ENCODE data around the gene RNF182. TPM values are rescaled to one million over a fixed set of nuclear protein-coding genes. Genes with fewer than 3 reads are reported as not detected.
"Not testable (repeated sequence)": the region's sequence is repeated elsewhere in the genome, so short reads cannot be mapped to it uniquely, and the experiment has no call there.

Gene RNF182
- polyA plus RNA-seq, 1 donor: 2.8 TPM

DNA sequence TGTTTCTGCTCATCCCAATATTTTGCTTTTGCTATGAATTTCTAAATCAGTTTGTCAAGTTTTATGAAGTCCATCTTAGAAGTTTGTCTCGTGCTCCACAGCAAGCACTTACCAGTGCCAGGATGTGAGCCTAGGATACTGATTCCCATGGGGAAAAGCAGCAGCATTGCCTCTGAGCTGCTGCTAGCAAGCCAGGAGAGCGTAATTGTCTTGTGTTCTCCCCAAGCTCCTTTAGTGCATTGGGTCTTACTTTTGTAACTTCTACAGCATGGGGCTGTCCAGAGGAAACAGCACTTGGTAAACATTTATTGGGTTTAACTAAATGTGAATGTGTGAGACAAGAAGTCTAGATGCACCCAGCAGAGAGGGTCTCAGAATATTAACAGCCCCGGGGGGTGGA, 76.1 kb downstream of the RNF182 start:
- no peak for DNase-seq

DNA sequence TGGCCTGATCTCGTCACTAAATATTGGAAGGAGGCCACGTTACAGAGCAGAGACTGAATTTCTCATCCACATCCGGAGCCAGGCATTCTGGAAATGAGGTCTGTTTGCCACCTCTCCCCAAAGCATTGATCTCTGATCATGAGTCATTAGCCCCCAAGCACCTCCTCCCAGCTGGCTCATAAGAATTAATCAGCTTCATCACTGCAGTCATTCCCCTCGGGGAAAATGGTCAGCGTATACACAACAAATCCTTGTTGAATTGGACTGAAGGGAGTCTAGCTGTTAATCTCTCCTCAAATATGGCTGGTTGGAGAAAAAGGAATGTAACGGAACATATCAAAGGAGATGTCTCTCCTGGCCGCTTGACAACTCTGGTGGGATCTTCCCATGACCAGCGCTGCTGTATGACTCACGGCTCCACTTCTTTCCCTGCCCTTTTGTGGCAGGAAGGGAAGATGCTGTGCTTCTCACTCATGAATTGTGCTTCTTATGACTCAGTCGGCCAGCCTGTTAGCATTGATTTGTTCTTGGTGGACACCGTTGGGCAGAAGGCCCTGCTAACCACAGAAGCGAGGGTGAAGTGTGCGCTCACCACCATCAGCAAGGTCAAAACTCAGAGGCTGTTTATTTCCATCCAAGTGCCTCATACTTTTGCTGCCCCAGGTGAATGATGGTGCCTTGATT, 76.7 kb downstream of the RNF182 start:
- DNase-seq: no peak

DNA sequence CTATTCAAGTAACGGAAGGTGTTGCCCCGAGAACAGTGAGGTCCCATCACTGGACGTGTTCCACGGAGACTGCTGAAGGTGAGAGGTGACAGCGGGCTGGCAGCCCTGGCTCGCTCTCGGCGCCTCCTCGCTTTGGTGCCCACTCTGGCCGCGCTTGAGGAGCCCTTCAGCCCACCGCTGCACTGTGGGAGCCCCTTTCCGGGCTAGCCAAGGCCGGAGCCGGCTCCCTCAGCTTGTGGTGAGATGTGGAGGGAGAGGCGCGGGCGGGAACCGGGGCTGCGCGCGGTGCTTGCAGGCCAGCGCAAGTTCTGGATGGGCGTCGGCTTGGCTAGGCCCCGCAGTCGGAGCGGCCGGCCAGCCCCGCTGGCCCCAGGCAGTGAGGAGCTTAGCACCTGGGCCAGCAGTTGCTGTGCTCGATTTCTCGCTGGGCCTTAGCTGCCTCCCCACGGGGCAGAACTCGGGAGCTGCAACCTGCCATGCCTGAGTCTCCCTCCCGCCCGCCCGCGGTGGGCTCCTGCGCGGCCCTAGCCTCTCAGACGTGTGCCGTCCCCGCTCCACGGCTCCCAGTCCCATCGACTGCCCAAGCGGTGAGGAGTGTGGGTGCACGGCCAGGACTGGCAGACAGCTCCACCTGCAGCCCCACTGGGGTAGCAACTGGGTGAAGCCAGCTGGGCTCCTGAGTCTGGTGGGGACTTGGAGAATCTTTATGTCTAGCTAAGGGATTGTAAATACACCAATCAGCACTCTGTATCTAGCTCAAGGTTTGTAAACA, 77.6 kb downstream of the RNF182 start:
- DNase-seq: no peak

DNA sequence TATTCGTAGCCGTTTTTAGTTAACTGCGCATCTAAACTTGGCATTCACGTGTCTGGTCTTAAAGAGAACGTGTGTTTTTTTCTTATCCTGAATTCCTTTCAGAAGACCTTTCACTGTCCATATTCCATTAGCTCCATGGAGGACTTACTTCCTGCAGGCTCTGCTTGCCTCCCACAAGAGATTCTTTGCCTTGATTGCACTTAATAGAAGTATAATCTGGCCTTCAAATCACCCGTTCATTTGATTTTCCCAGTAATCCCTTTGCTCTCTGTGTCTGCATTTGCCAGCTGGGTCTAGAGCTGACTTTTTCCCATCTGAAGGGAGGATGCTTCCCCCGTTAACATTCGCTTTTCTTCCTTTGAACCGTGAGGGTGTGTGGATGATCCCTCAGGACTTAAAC, 79.5 kb downstream of the RNF182 start:
- DNase-seq: no peak

DNA sequence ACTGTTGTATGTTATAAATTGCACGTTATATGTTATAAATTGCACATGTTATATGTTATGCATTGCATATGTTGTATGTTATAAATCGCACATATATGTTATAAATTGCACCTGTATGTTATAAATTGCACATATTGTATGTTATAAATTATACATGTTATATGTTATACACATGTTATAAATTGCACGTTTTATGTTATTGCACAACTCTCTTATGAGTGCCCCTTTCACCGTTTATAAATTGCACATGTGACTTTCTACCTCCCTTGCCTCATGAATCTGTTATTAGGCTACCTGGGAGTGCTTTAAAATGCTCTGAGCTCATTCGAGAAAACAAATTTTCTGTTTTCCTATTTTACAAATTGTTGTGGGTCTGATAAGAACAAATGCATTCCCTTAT, 84.1 kb downstream of the RNF182 start:
- no peak for DNase-seq

DNA sequence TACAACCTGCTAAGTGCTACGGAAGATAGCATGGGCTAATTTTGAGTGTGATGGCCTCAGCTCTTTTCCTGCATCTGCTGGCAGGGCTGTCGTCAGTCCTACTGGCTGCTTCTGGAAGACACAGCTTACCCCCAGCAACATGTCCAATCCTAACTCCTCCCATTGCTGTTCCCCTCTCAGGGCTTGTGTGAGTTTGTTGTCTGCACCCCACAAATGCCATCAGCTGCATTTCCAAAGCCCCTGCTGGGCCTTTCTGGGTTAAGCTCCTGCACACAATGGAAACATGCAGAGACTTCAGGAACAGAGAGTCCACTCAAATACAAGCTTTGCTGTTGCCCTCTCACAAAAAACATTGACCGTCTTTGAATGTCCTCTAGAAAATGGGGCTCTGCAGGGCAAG, 84.7 kb downstream of the RNF182 start:
- DNase-seq: no peak

DNA sequence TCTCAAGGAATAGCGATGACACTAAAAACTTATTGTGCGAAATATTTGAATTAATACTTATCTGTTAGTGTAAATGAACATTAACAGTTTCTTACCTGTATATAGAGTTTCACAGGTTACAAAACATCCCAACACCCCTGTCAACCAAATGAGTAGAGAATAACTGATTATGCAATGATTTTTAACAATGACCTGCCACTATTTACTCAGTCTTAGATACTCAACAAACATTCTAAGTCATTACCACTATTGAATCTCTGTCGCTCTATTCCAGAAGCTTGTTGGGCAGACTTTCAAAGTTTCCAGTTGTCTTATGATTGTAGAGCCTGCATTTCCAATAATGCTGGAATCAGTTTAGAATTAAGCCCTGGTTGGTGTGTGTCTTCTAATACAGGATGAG, 85.5 kb downstream of the RNF182 start:
- no peak for DNase-seq

DNA sequence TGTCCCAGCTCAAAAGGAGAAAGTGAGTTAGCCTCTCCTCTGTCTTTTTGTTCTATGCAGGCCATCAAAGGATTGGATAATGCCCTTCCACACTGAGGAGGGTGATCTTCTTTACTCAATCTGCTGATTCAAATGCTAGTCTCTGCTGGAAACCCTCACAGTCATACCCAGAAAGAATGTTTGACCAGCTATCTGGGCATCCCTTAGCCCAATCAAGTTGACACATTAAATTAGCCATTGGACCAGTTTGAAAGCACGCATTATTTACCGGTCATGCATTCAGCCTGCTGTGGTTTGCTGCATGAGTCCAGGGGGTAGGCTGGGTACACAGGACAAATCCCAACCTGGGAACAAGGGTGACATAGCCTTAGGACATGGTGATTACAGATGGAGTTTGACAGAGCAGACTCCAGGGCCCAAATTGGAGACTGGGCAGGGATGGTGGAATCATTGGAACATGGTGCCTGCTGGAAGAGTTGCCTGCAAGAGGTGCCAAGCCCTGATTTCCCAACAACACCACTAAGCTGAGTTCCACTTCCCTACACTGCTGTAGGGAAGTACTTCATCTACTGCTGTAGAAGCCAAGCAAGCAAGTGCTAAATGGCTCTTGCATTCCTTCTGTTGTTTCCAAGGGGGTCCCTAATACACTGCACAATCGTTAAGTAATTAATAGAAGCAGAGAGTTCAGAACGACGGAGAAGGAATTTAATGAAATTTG, 87.7 kb downstream of the RNF182 start:
- DNase-seq: no peak

DNA sequence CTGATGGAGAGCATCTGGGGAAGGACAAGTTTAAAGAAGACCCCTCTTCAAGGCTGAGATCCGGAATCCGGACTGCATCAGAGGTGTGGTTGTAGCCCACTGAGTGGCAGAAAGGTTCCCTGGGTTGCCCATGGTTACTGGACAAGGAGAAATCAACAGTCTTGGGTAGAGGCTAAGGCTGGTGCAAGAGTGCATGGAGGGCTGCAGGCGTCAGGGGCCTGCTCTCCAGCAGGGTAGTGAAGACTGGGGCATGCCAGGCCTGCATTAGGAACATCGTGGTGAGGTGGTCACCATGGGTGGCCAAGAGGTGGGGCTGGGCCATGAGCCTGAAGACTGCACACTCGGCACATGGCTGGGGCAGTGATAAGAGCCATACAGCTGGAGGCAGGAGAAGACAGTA, 91.2 kb downstream of the RNF182 start:
- DNase-seq: no peak

DNA sequence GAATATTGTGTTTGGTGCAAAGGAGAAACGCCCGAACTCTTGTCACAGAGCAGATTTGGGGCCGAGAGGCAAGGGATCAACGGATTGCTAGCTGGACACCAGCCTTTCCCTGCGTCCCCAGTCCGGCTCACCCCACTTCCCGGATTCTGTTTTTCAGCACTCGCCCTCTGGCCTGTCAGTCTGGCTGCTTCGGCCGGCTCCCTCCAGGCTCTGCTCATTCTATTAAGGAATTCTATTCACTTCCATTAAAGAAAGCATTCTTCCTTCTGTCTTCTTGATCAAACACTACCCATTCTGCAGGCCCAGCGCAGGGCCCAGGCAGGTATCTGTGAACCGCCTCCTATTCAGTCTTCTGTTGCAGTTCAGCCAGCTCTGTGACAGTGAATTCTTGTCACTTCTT, 91.7 kb downstream of the RNF182 start:
- DNase-seq: no peak

DNA sequence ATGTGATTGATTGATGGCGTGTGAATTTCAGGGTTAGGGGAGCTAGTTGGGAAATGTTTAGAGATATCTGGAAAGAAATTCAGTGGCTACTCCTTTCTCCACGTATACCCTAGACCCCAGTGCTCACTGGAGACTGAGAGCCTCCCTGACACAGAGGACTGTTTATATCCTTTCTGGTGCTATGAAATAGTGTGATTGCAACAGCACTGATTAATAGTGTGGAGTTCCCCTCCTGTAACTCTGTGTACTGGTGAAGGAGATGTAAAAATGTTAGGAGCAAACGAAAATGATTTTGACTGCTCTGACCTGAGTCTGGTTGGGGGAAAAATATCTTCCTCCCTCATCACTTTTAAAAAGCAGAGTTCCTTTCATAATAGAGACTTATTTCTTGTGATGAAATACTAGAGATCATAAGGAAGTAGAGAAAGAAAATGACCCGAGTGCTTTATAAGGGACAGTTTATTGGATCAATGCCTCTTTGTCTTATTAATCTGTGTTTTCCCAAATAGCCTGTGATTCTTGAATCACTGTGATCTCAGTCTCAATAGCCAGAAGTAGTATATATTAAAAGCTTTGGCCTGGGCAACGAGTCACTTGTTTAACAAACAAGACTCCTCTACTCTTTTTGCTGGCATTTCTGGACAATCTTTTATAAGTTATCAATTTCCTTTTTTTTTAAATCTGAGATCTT, 92.3 kb downstream of the RNF182 start:
- no peak for DNase-seq

DNA sequence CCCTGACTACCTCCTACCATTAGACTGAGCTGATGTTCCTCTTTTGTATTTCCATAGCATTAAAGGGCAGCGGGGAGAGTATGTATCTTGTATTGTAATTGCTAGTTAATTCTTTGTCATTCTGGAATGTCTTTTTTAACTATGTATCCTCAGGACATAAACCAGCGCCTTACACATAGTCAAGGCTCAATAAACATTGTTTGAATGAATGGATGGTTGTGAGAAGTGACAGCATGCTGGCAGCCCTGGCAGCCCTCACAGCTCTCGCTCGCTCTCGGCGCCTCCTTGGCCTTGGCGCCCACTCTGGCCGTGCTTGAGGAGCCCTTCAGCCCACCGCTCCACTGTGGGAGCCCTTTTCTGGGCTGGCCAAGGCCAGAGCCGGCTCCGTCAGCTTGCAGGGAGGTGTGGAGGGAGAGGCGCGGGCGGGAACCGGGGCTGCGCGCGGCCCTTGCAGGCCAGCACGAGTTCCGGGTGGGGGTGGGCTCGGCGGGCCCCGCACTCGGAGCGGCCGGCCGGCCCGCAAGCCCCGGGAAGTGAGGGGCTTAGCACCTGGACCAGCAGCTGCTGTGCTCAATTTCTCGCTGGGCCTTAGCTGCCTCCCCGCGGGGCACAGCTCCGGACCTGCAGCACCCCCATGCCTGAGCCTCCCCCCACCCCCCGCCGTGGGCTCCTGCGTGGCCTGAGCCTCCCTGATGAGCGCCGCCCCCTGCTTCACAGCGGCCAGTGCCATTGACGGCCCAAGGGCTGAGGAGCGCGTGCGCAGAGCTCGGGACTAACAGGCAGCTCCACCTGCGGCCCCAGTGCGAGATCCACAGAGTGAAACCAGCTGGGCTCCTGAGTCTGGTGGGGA, 93.1 kb downstream of the RNF182 start:
- no peak for DNase-seq

DNA sequence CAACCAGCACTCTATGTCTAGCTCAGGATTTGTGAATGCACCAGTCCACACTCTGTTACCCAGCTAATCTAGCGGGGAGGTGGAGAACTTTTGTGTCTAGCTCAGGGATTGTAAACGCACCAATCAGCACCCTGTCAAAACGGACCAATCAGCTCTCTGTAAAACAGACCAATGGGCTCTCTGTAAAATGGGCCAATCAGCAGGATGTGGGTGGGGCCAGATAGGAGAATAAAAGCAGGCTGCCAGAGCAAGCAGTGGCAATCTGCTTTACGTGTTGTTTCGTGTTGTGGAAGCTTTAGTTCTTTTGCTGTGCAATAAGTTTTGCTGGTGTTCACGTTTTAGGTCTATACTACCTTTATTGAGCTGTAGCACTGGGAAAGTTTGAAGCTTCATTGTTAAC, 93.8 kb downstream of the RNF182 start:
- DNase-seq: not testable (repeated sequence)

DNA sequence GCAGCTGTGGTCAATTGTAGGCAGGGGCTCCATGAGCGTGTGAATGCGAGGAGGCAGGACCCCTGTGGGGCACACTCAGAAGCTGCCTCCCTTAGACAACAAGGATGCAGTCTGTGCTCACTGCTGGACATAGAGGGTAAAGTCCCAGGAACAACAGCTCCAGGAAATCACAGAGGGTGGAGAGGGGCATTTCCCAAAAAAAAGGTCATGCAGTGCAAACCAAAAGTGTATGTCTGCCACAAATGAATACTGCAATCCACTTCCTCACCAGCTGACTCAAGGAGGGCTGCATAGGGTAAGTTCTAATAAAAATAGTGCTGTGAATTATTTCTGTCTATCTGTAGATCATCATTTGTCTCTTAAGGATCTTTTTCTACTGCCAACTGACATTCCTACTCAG, 95.8 kb downstream of the RNF182 start:
- DNase-seq: no peak

DNA sequence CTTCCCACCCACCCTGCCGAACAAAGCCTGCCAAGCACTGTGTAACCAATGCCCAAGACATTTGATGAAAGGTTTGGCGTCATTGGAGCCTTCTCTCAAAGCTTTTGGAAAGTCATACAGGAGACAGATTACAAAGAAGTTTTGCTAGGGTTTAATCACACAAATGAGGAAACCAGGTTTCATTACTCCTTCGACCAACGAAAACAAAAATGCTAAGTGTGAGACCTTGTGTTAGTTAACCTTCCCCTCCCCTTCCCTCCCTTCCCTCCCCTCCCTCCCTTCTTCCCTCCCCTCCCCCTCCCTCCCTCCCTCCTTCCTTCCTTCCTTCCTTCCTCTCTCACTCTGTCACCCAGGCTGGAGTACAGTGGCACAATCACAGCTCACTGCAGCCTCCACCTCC, 96.7 kb downstream of the RNF182 start:
- no peak for DNase-seq

DNA sequence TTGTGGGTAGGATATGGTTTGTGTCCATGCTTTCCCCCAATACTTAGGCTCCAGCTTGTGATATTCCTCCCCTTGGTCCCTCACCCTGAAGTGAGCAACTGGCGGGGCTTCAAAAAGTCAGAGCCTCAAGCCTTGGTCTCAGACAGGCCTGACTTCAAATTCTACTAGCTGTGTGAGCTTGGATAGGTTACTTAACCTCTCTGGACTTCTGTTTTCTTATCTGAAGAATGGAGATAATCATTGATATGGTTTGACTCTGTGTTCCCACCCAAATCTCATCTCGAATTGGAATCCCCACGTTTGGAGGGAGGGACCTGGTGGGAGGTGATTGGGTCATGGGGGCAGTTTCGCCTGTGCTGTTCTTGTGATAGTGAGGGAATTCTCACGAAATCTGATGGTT, 97.9 kb downstream of the RNF182 start:
- DNase-seq: no peak

DNA sequence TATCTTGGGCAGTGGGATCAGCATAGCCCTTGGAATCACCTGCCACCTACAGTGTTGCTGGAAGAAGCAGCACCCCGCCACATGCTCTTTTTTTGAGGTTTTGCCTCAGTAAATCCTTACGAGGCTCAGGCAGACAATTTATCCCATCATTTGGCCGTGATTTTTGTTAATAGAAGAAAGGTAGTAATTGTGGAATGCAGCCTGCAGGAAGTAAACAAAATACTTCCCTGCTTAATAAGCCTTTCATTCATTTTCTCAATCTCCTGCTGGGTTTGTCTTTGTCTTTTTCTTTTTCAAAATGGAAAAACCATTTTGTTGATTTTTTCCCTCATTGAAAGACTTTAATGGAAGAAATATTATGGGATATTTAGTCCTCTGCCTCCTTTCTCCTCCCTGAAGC, 99.1 kb downstream of the RNF182 start:
- DNase-seq: no peak

DNA sequence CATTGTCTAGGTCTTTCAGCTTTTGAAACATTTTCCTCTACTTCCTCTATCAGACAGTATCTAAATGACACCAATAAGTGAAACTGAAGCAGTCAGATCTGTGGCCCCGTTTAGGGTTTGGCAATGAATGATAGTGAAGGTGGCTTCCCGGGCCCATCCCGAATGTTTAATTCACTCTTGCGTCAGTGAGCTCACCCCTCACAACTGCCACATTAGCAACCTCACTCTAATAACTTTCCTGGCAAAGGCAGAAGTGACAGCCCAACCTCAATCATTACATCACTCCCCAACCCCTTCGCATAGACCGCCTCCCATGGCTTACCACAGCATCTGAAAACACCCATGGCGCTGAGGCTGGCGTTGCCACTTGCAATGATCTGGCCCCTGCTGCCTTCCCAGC, 100.4 kb downstream of the RNF182 start:
- DNase-seq: no peak

DNA sequence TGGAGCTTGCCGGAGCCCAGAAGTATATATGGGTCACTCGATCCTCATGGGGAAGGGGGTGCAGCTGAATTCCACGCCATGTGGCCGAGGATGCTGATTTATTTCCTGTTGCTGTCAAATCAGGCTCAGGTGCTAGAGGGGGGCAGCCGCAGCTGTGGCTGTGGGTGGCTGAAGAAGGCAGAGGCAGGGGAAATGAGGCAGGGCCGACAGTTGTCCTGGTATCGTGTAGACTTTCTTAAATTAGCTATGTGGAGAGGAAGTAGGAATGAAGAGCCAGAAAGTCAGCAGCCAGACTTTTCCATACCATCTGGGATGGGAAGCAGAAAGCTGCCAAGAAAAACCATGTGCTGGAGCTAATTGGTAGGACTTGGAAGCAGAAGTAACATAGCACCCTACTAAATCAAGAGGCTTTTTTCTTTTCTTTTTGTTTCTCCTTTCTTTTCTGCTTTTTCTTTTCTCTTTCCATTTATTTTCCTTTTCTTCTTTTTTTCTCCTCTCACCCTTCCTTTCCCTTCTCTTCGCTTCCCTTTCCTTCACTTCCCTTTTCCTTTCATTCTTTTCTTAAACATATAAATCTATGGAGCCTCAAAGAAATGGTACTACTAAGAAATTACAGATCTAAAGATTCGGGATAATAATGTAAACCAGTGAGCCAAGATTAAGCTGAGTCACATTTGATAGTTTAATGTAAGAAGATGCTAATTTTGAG, 102.2 kb downstream of the RNF182 start:
- no peak for DNase-seq

DNA sequence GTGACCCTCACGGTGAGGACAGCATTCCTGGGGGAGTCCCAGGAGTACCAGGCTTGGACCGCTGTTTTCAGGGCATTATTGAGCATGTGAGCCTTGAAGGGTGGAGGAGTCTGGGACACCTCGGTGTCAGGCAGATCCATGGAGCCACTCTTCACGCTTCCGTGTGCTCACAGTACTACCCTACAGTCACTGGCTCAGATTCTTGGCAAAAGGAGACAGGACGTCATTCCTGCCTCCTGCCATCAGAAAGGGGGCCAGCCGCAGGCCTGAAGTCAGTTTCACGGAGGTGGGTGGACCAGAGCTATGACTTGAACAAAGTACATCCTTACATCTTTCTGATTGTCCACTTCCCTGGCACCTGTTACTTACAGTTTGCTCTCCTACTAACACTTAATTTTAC, 103.9 kb downstream of the RNF182 start:
- DNase-seq: no peak

DNA sequence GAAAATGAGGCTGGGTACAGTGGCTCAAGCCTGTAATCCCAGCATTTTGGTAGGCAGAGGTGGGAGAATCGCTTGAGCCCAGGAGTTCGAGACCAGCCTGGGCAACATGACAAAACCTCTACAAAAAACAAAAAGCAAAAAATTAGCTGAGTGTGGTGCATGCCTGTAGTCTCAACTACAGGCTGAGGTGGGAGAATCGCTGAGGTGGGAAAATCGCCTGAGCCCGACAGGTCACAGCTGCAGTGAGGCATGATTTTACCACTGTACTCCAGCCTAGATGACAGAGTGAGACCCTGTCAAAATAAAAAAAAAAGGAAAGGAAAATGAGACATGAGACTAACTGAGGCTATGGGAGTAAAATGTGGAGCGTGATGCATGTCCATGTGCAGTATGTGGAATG, 104.9 kb downstream of the RNF182 start:
- DNase-seq: no peak
